T-cell (primary cell): ENCODE data around the gene GINS3. TPM values are rescaled to one million over a fixed set of nuclear protein-coding genes. Genes with fewer than 3 reads are reported as not detected.

Source experiments
- ATAC-seq, 4 experiments: fragments of 200-7000 bp in 3 of 4; fragments of 150-1000 bp in 1 of 4; cut with Tn5 transposase; replicated peaks in 1 of 4; 1 replicate in 3 of 4; 2 replicates in 1 of 4; pipeline ENCODE4 v1.10.0; 2021; ENCODE audit warnings: moderate library complexity in 3 of 4, mild to moderate bottlenecking in 2 of 4, moderate number of reproducible peaks in 1 of 4
- CTCF ChIA-PET, 2 donors: fragments of 300-600 bp; sonication (Branson Sonifier 250); formaldehyde crosslinking; loops; one replicate each; lab custom pipeline; 2022; ENCODE audit warnings: antibody characterized with exemption in 2 of 2; lab: Charles Lee
- POLR2A ChIA-PET, 2 donors: fragments of 300-600 bp; sonication (Branson Sonifier 250); formaldehyde crosslinking; loops; one replicate each; lab custom pipeline; 2022; ENCODE audit warnings: antibody characterized with exemption in 2 of 2; lab: Charles Lee
- DNase-seq, 35 experiments: peaks; one replicate each; pipeline versions ENCODE4 v3.0.0 to v3.0.0-alpha.2; 2013 to 2023
- H3K27ac ChIP-seq: one replicate; pipeline ENCODE4 v1.5.1; 2013; ENCODE audit warnings: low read length
- H3K27me3 ChIP-seq, 2 experiments: replicated peaks in 1 of 2; 1 replicate in 1 of 2; 2 replicates in 1 of 2; pipeline versions ENCODE4 v1.6.1 to v1.7.0; 2013; ENCODE audit warnings: low read length in 1 of 2, mixed read lengths in 1 of 2; ENCODE audit not compliant: control insufficient read depth in 2 of 2, insufficient read depth in 2 of 2; ENCODE audit errors: extremely low read depth in 1 of 2
- H3K36me3 ChIP-seq, 2 donors: 1 replicate in 1 of 2; 2 replicates in 1 of 2; pipeline versions ENCODE4 v1.6.1 to v1.7.0; 2013; ENCODE audit warnings: low read length in 1 of 2; ENCODE audit not compliant: control insufficient read depth in 2 of 2, insufficient read depth in 1 of 2; ENCODE audit errors: extremely low read depth in 1 of 2
- H3K4me1 ChIP-seq, 2 experiments: 1 replicate in 1 of 2; 2 replicates in 1 of 2; pipeline versions ENCODE4 v1.6.1 to v1.7.0; 2013; ENCODE audit warnings: low read length in 2 of 2, mixed read lengths in 1 of 2; ENCODE audit not compliant: insufficient read depth in 2 of 2, control insufficient read depth in 1 of 2; ENCODE audit errors: extremely low read depth in 1 of 2
- H3K4me3 ChIP-seq, 2 donors: 1 replicate in 1 of 2; 2 replicates in 1 of 2; pipeline versions ENCODE4 v1.5.1 to v1.7.0; 2013; ENCODE audit warnings: mild to moderate bottlenecking in 2 of 2, low read length in 1 of 2, moderate library complexity in 1 of 2; ENCODE audit not compliant: control insufficient read depth in 1 of 2; ENCODE audit errors: extremely low read depth in 1 of 2
- H3K9me3 ChIP-seq: 2 replicates; pipeline ENCODE4 v1.7.0; 2013
- H3K27ac Mint-ChIP-seq, 2 donors: one replicate each; pipeline ENCODE4 v1.8.0; 2020 to 2021; ENCODE audit warnings: mild to moderate bottlenecking in 2 of 2, mixed read lengths in 2 of 2
- H3K27me3 Mint-ChIP-seq, 2 donors: one replicate each; pipeline ENCODE4 v1.8.0; 2021 to 2022; ENCODE audit warnings: mixed read lengths in 2 of 2
- H3K36me3 Mint-ChIP-seq: one replicate; pipeline ENCODE4 v1.8.0; 2021; ENCODE audit warnings: mixed read lengths
- H3K4me1 Mint-ChIP-seq, 3 donors: one replicate each; pipeline ENCODE4 v1.8.0; 2020 to 2022; ENCODE audit warnings: mixed read lengths in 3 of 3, mild to moderate bottlenecking in 1 of 3
- H3K4me3 Mint-ChIP-seq, 3 donors: one replicate each; pipeline ENCODE4 v1.8.0; 2020 to 2022; ENCODE audit warnings: mild to moderate bottlenecking in 3 of 3, mixed read lengths in 3 of 3, moderate library complexity in 3 of 3
- H3K9me3 Mint-ChIP-seq, 3 donors: one replicate each; pipeline ENCODE4 v1.8.0; 2020 to 2022; ENCODE audit warnings: mixed read lengths in 3 of 3
- WGBS: methylation state at CpG from one replicate; pipeline ENCODE4 v1.1.5; 2013; ENCODE audit warnings: missing lambda C conversion rate; ENCODE audit not compliant: insufficient coverage; 5-methylcytosine and 5-hydroxymethylcytosine counted together
- total RNA-seq, 35 experiments: library from RNA in 6 of 35; stranded (reverse) in 6 of 35; fragments of 120-200 nt in 1 of 35; gene quantifications; one replicate each; pipeline versions ENCODE4 v1.2.1 to v1.2.4 and lab custom pipeline; 2013 to 2026

The GINS3 gene
- total RNA-seq, 5 donors from 2014 or later (not counting 1 experiment from before 2014, with no cell fraction given), result 0.98 to 1.6 (median 1.3) TPM

GRCh38 chr16:58450590-58450989 lies 58.3 kb downstream of the GINS3 start:
- H3K4me1 ChIP-seq, result no peaks in the 10 kb centered on the region
- H3K27ac ChIP-seq, result no peak overlapping the region
- DNase-seq (no peak), ATAC-seq (no peak)
- H3K4me3 ChIP-seq, result no peak overlapping the region
- no peaks in the 10 kb centered on the region for H3K36me3 ChIP-seq
- H3K4me3 Mint-ChIP-seq, result no peak overlapping the region
- peaks cover 12 to 14% of the 10 kb centered on the region in 2 donors for H3K27me3 Mint-ChIP-seq
- 20% methylated on average over 1 of the region's 7 CpGs for WGBS
- CTCF ChIA-PET, result no interaction called here
- POLR2A ChIA-PET, result no interaction called here
- peaks cover 0 to 19% of the 10 kb centered on the region in 2 experiments for H3K27me3 ChIP-seq
- no peaks in the 10 kb centered on the region for H3K36me3 Mint-ChIP-seq
- no peak overlapping the region for H3K27ac Mint-ChIP-seq
- no peaks in the 10 kb centered on the region for H3K9me3 ChIP-seq
- no peaks in the 10 kb centered on the region for H3K9me3 Mint-ChIP-seq
- no peaks in the 10 kb centered on the region for H3K4me1 Mint-ChIP-seq

GRCh38 chr16:58451265-58451689 lies 59.0 kb downstream of the GINS3 start:
- Mint-ChIP-seq H3K27me3 (peaks cover 12 to 14% of the 10 kb centered on the region in 2 donors), H3K4me1 (no peaks in the 10 kb centered on the region), H3K4me3 (no peak overlapping the region), H3K27ac (no peak overlapping the region), H3K9me3 (no peaks in the 10 kb centered on the region), H3K36me3 (no peaks in the 10 kb centered on the region)
- no peak for ATAC-seq
- peaks cover 0 to 22% of the 10 kb centered on the region in 2 experiments for H3K27me3 ChIP-seq
- ChIA-PET CTCF (interaction anchor here in 1 of 2 donors (0.6 kb wide), 1 partner anchor 544 kb away, joined by 3 read pairs; no protein-coding TSS in a partner anchor), POLR2A (no interaction called here)
- no peak overlapping the region for H3K4me3 ChIP-seq
- H3K36me3 ChIP-seq, result no peaks in the 10 kb centered on the region
- 73% methylated on average over 2 of the region's 3 CpGs for WGBS
- no peak for DNase-seq
- H3K4me1 ChIP-seq, result no peaks in the 10 kb centered on the region
- H3K27ac ChIP-seq, result no peak overlapping the region
- H3K9me3 ChIP-seq, result no peaks in the 10 kb centered on the region

- Mint-ChIP-seq H3K36me3 (no peaks in the 10 kb centered on the region), H3K4me3 (no peak overlapping the region), H3K27ac (no peak overlapping the region), H3K27me3 (peaks cover 12 to 14% of the 10 kb centered on the region in 2 donors), H3K9me3 (no peaks in the 10 kb centered on the region), H3K4me1 (no peaks in the 10 kb centered on the region)
- DNase-seq (no peak), ATAC-seq (no peak)
- H3K36me3 ChIP-seq, result no peaks in the 10 kb centered on the region
- peaks cover 0 to 24% of the 10 kb centered on the region in 2 experiments for H3K27me3 ChIP-seq
- ChIA-PET POLR2A (no interaction called here), CTCF (interaction anchor here in 1 of 2 donors (0.6 kb wide), 1 partner anchor 32 kb away, joined by 3 read pairs; no protein-coding TSS in a partner anchor)
- H3K27ac ChIP-seq, result no peak overlapping the region
- no peaks in the 10 kb centered on the region for H3K9me3 ChIP-seq
- no peaks in the 10 kb centered on the region for H3K4me1 ChIP-seq
- no peak overlapping the region for H3K4me3 ChIP-seq
- WGBS, result no CpG with 5 or more reads among the region's 1 CpG
Observed at GRCh38 chr16:58451945-58452401, 59.7 kb downstream of the GINS3 start.

- DNase-seq (no peak), ATAC-seq (no peak)
- Histone ChIP-seq H3K4me1 (no peaks in the 10 kb centered on the region), H3K27ac (no peak overlapping the region), H3K27me3 (peaks cover 0 to 25% of the 10 kb centered on the region in 2 experiments), H3K9me3 (no peaks in the 10 kb centered on the region), H3K4me3 (no peak overlapping the region), H3K36me3 (no peaks in the 10 kb centered on the region)
- no peaks in the 10 kb centered on the region for H3K9me3 Mint-ChIP-seq
- ChIA-PET POLR2A (no interaction called here), CTCF (interaction anchor here in 1 of 2 donors (0.6 kb wide), 1 partner anchor 31 kb away, joined by 3 read pairs; no protein-coding TSS in a partner anchor)
- H3K4me3 Mint-ChIP-seq, result no peak overlapping the region
- WGBS, result 94% methylated on average over 2 of the region's 3 CpGs
- peaks cover 10 to 17% of the 10 kb centered on the region in 2 donors for H3K27me3 Mint-ChIP-seq
- no peak overlapping the region for H3K27ac Mint-ChIP-seq
- no peaks in the 10 kb centered on the region for H3K4me1 Mint-ChIP-seq
- H3K36me3 Mint-ChIP-seq, result no peaks in the 10 kb centered on the region
Observed at GRCh38 chr16:58452640-58453039, 60.4 kb downstream of the GINS3 start.

GRCh38 chr16:58454178-58454577 lies 61.9 kb downstream of the GINS3 start:
- Histone ChIP-seq H3K27me3 (peaks cover under 1 to 25% of the 10 kb centered on the region in 2 experiments), H3K27ac (no peak overlapping the region), H3K4me1 (no peaks in the 10 kb centered on the region), H3K4me3 (no peak overlapping the region), H3K36me3 (no peaks in the 10 kb centered on the region), H3K9me3 (no peaks in the 10 kb centered on the region)
- Mint-ChIP-seq H3K27me3 (peaks cover 14 to 21% of the 10 kb centered on the region in 2 donors), H3K36me3 (no peaks in the 10 kb centered on the region), H3K4me3 (no peak overlapping the region), H3K9me3 (no peaks in the 10 kb centered on the region), H3K27ac (no peak overlapping the region), H3K4me1 (no peaks in the 10 kb centered on the region)
- POLR2A ChIA-PET, result no interaction called here
- DNase-seq, result no peak
- no peak for ATAC-seq
- CTCF ChIA-PET, result interaction anchor here (0.6 to 1.2 kb wide), 2 partner anchors 10 to 60 kb away, joined by 3 read pairs; no protein-coding TSS in a partner anchor
- WGBS, result no CpG with 5 or more reads among the region's 2 CpGs

- no peaks in the 10 kb centered on the region for H3K4me1 Mint-ChIP-seq
- Histone ChIP-seq H3K4me1 (no peaks in the 10 kb centered on the region), H3K36me3 (no peaks in the 10 kb centered on the region), H3K27me3 (peaks cover 6 to 25% of the 10 kb centered on the region in 2 experiments), H3K4me3 (no peak overlapping the region), H3K9me3 (no peaks in the 10 kb centered on the region), H3K27ac (no peak overlapping the region)
- ATAC-seq, result no peak
- WGBS, result 59% methylated on average over 5 of the region's 5 CpGs
- H3K4me3 Mint-ChIP-seq, result no peak overlapping the region
- ChIA-PET CTCF (interaction anchor here in 1 of 2 donors (1.2 kb wide), 1 partner anchor 10 kb away, joined by 3 read pairs; no protein-coding TSS in a partner anchor), POLR2A (no interaction called here)
- no peaks in the 10 kb centered on the region for H3K9me3 Mint-ChIP-seq
- peaks cover 15 to 22% of the 10 kb centered on the region in 2 donors for H3K27me3 Mint-ChIP-seq
- H3K36me3 Mint-ChIP-seq, result no peaks in the 10 kb centered on the region
- DNase-seq, result no peak
- no peak overlapping the region for H3K27ac Mint-ChIP-seq
Observed at GRCh38 chr16:58454856-58455255, 62.6 kb downstream of the GINS3 start.
